HepG2 (cell line): ENCODE data around the gene MAP3K14. TPM values are rescaled to one million over a fixed set of nuclear protein-coding genes. Genes with fewer than 3 reads are reported as not detected.

Experiments
- ATAC-seq: fragments of 200-7000 bp; cut with Tn5 transposase; 3 replicates; pipeline ENCODE4 v1.9.1; 2020; ENCODE audit warnings: mild to moderate bottlenecking, moderate library complexity
- BruUV-seq: library from RNA; stranded (reverse); fragments of 400-500 nt; replicated peaks from 2 replicates; lab custom pipeline; 2021; lab: Mats Ljungman, UMichigan
- CTCF ChIA-PET: fragments of 300-600 bp; formaldehyde crosslinking; extraction: SDS; loops from one replicate; lab custom pipeline; 2021; ENCODE audit warnings: low total read pairs, inconsistent platforms, low intra/inter-chr PET ratio; lab: Yijun Ruan, JAX
- POLR2A ChIA-PET: fragments of 350-600 bp; sonication (Branson Sonifier 250); formaldehyde crosslinking; loops from one replicate; lab custom pipeline; 2020; ENCODE audit warnings: antibody characterized with exemption, inconsistent platforms; lab: Yijun Ruan, JAX
- DNase-seq: peaks from one replicate; pipeline ENCODE4 v3.0.0-alpha.2; 2015; ENCODE audit warnings: low spot score
- FAIRE-seq: peaks from 3 replicates; lab custom pipeline; 2011; peaks lifted over from hg19 to GRCh38; lab: Jason Lieb, UNC
- H2AFZ ChIP-seq: one replicate; pipeline ENCODE4 v1.6.1; 2011; ENCODE audit warnings: low read length, inconsistent platforms
- H3K27ac ChIP-seq: fragments of 300-600 bp; 3 replicates; pipeline ENCODE4 v1.8.0; 2011; ENCODE audit warnings: mixed run types, mild to moderate bottlenecking, mixed read lengths, low read length, inconsistent platforms; ENCODE audit not compliant: insufficient read depth; ENCODE audit errors: extremely low read length
- H3K27me3 ChIP-seq, 2 experiments: fragments of 200-600 bp in 1 of 2; 2 replicates in 1 of 2; 3 replicates in 1 of 2; pipeline versions ENCODE4 v1.6.0 to v1.8.0; 2011; ENCODE audit warnings: low read length in 2 of 2, mild to moderate bottlenecking in 2 of 2, moderate library complexity in 2 of 2, inconsistent platforms in 1 of 2; ENCODE audit not compliant: insufficient read depth in 2 of 2, control insufficient read depth in 1 of 2
- H3K36me3 ChIP-seq, 2 experiments: fragments of 200-600 bp in 1 of 2; replicated peaks in 1 of 2; 2 replicates in 1 of 2; 3 replicates in 1 of 2; pipeline versions ENCODE4 v1.5.1 to v1.8.0; 2011; ENCODE audit warnings: low read length in 2 of 2, inconsistent platforms in 1 of 2; ENCODE audit not compliant: insufficient read depth in 2 of 2, control insufficient read depth in 1 of 2
- H3K4me1 ChIP-seq: 2 replicates; pipeline ENCODE4 v1.5.1; 2012; ENCODE audit warnings: low read length, inconsistent platforms; ENCODE audit not compliant: insufficient read depth
- H3K4me2 ChIP-seq: 2 replicates; pipeline ENCODE4 v1.6.0; 2011; ENCODE audit warnings: low read depth, low read length, inconsistent platforms
- H3K4me3 ChIP-seq, 3 experiments: fragments of 200-600 bp in 1 of 3; sonication (generic), shearing (Covaris generic) in 1 of 3; replicated peaks in 1 of 3; 2 replicates each; pipeline ENCODE4 v1.5.1; 2011 to 2016; ENCODE audit warnings: low read length in 3 of 3, inconsistent platforms in 2 of 3, low read depth in 2 of 3, mild to moderate bottlenecking in 2 of 3, control low read depth in 1 of 3, mixed read lengths in 1 of 3; ENCODE audit not compliant: insufficient read depth in 1 of 3
- H3K79me2 ChIP-seq: one replicate; pipeline ENCODE4 v1.6.1; 2011; ENCODE audit warnings: low read length, inconsistent platforms; ENCODE audit not compliant: insufficient read depth
- H3K9ac ChIP-seq: 2 replicates; pipeline ENCODE4 v1.6.0; 2011; ENCODE audit warnings: mild to moderate bottlenecking, low read depth, low read length, inconsistent platforms; ENCODE audit not compliant: insufficient read depth
- H3K9me3 ChIP-seq: 2 replicates; pipeline ENCODE4 v1.5.1; 2012; ENCODE audit warnings: mild to moderate bottlenecking, low read length
- H4K20me1 ChIP-seq: 2 replicates; pipeline ENCODE4 v1.6.0; 2011; ENCODE audit warnings: inconsistent platforms, mild to moderate bottlenecking, low read length, moderate library complexity; ENCODE audit not compliant: insufficient read depth
- CHCHD3 ChIP-seq: sonication (generic); formaldehyde crosslinking; IDR thresholded peaks from 2 replicates; pipeline ENCODE4 v1.8.0; 2022; ENCODE audit warnings: mild to moderate bottlenecking, missing genetic modification reagents, moderate library complexity
- DR1 ChIP-seq: sonication (generic); formaldehyde crosslinking; IDR thresholded peaks from 2 replicates; pipeline ENCODE4 v1.8.0; 2021; ENCODE audit warnings: mild to moderate bottlenecking, missing genetic modification reagents, inconsistent platforms
- TEAD3 ChIP-seq: optimal IDR thresholded peaks from 2 replicates; pipeline ENCODE3; 2016; ENCODE audit warnings: borderline replicate concordance
- ZNF776 ChIP-seq: sonication (generic); formaldehyde crosslinking; IDR thresholded peaks from 2 replicates; pipeline ENCODE4 v1.4.0; 2020; ENCODE audit warnings: mild to moderate bottlenecking, missing genetic modification reagents
- WGBS: methylation state at CpG from one replicate; pipeline ENCODE4 v1.1.6; 2017; ENCODE audit warnings: low lambda C conversion rate; 5-methylcytosine and 5-hydroxymethylcytosine counted together
- in situ Hi-C: cut with HindIII; loops from 2 replicates; pipeline ENCODE4 v1.10.0; 2017; ENCODE audit warnings: low pct_unique_long_range_greater_than_20kb; ENCODE audit not compliant: extremely low pct_ligation_motif_present
- intact Hi-C: fragments of 100-400 bp; cut with micrococcal nuclease; formaldehyde crosslinking; loops from one replicate; pipeline ENCODE4 v1.10.0; 2022; ENCODE audit not compliant: unreplicated experiment
- polyA plus RNA-seq, 8 experiments: library from polyadenylated mRNA; depleted of rRNA in 3 of 8; stranded (reverse) in 7 of 8; unstranded in 1 of 8; fragments of >200 nt; fragmentation: Illumina TruSeq in 4 of 8; extraction: Trizol in 4 of 8; gene quantifications; 2 replicates each; pipeline versions ENCODE4 v1.2.1 to v1.2.3, GENCODE V29; 2011 to 2016; ENCODE audit warnings: low read depth in 4 of 8, missing spikeins in 1 of 8, mixed read lengths in 1 of 8; ENCODE audit not compliant: insufficient read depth in 1 of 8
- total RNA-seq, 5 experiments: library from RNA; depleted of rRNA; stranded (reverse); fragments of >200 nt; fragmentation: Illumina TruSeq; extraction: Trizol; gene quantifications; 2 replicates each; pipeline ENCODE4 v1.2.3, GENCODE V29; 2016; ENCODE audit warnings: low read depth in 1 of 5
- TF ChIP-seq, protein P1 (sequence below): sonication (generic); formaldehyde crosslinking; IDR thresholded peaks from 2 replicates; pipeline ENCODE4 v1.5.1; 2020; ENCODE audit warnings: mild to moderate bottlenecking, moderate library complexity, missing genetic modification reagents

Gene MAP3K14
- total and polyA plus RNA-seq, 2 of the 13 experiments (the other 11 are each of a cell fraction or from before 2014, with no cell fraction given) = 2.6 TPM

DNA sequence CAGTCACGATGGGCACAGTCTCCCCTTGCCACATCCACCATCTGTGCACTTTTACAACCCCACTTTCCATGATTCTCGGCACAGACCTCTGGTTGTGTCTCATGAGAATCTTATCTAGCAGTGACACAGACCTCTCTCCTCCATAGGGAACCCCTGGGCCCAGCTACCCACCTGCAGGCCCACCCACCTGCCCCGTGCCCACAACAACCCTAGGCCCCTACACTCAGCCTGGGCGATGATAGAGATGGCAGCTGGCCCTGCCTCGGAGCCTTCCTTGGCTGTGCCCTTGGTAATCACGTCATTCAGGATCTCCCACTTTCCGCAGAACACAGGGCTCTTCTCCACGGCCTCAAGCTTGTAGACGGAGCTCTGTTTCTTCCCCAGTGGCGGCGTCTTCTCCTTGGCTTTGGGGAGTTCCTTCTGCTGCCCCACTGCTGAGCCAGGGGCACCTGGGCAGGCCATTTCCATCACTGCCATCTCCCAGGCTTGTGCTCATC is 26.5 kb downstream of the MAP3K14 start:
- no peak for ATAC-seq
- Histone ChIP-seq H3K4me3 (no peak overlapping the region), H3K9ac (no peak overlapping the region), H3K79me2 (peaks cover 4% of the 10 kb centered on the region), H3K4me2 (no peak overlapping the region), H2AFZ (no peak overlapping the region), H3K36me3 (peaks cover 15 to 41% of the 10 kb centered on the region in 2 experiments), H4K20me1 (no peaks in the 10 kb centered on the region), H3K27ac (no peak overlapping the region), H3K27me3 (no peaks in the 10 kb centered on the region), H3K4me1 (peaks cover 27% of the 10 kb centered on the region), H3K9me3 (no peaks in the 10 kb centered on the region)
- in situ Hi-C loops (no loop called here), intact Hi-C loops (no loop called here)
- ChIA-PET POLR2A (no interaction called here), CTCF (no interaction called here)
- no peak for FAIRE-seq
- BruUV-seq = no TSS peak
- WGBS = 96% methylated on average over 11 of the region's 11 CpGs
- TF ChIP-seq DR1 (CRISPR knock-in tag) (no peak), ZNF776 (CRISPR knock-in tag) (0 out of 2 replicates have a peak, but pooled peaks have one; percentile 36)
- TF ChIP-seq, protein P1, sequence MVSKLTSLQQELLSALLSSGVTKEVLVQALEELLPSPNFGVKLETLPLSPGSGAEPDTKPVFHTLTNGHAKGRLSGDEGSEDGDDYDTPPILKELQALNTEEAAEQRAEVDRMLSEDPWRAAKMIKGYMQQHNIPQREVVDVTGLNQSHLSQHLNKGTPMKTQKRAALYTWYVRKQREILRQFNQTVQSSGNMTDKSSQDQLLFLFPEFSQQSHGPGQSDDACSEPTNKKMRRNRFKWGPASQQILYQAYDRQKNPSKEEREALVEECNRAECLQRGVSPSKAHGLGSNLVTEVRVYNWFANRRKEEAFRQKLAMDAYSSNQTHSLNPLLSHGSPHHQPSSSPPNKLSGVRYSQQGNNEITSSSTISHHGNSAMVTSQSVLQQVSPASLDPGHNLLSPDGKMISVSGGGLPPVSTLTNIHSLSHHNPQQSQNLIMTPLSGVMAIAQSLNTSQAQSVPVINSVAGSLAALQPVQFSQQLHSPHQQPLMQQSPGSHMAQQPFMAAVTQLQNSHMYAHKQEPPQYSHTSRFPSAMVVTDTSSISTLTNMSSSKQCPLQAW (CRISPR knock-in tag) = no peak
- DNase-seq = no peak

GRCh38 chr17:45289301-45290268 is 27.2 kb downstream of the MAP3K14 start:
- Histone ChIP-seq H3K79me2 (peaks cover 4% of the 10 kb centered on the region), H4K20me1 (no peaks in the 10 kb centered on the region), H3K9ac (no peak overlapping the region), H3K27me3 (no peaks in the 10 kb centered on the region), H3K9me3 (no peaks in the 10 kb centered on the region), H3K27ac (no peak overlapping the region), H3K4me3 (no peak overlapping the region), H3K4me2 (no peak overlapping the region), H3K4me1 (peaks cover 25% of the 10 kb centered on the region), H3K36me3 (peaks cover 18 to 45% of the 10 kb centered on the region in 2 experiments), H2AFZ (no peak overlapping the region)
- peak; percentile 50 for TF ChIP-seq TEAD3 (CRISPR knock-in tag)
- no peak for TF ChIP-seq CHCHD3 (CRISPR knock-in tag)
- no TSS peak for BruUV-seq
- intact Hi-C loops (no loop called here), in situ Hi-C loops (no loop called here)
- ChIA-PET POLR2A (no interaction called here), CTCF (no interaction called here)
- 93% methylated on average over 15 of the region's 15 CpGs for WGBS
- no peak for DNase-seq
- no peak for ATAC-seq
- no peak for FAIRE-seq
